IMR-90 (cell line): Measurements from ENCODE around the gene HAX1. TPM values are rescaled to one million over a fixed set of nuclear protein-coding genes. Genes with fewer than 3 reads are reported as not detected.

ENCODE experiments used
- ATAC-seq: fragments of 200-7000 bp; cut with Tn5 transposase; 2 replicates; pipeline ENCODE4 v1.9.1; 2020; ENCODE audit warnings: low read depth, mild to moderate bottlenecking, moderate library complexity
- BruUV-seq: library from RNA; stranded (reverse); fragments of 400-500 nt; replicated peaks from 2 replicates; lab custom pipeline; 2021; lab: Mats Ljungman, UMichigan
- CTCF ChIA-PET: fragments of 300-600 bp; formaldehyde crosslinking; extraction: SDS; loops from one replicate; lab custom pipeline; 2021; ENCODE audit warnings: antibody characterized with exemption; lab: Yijun Ruan, JAX
- POLR2A ChIA-PET: fragments of 300-600 bp; sonication (Branson Sonifier 250); formaldehyde crosslinking; loops from one replicate; lab custom pipeline; 2022; ENCODE audit warnings: antibody characterized with exemption; ENCODE audit not compliant: unreplicated experiment; lab: Charles Lee
- DNase-seq: peaks from one replicate; pipeline ENCODE4 v3.0.0; 2013
- H2AFZ ChIP-seq: replicated peaks from 2 replicates; pipeline ENCODE3; 2013; ENCODE audit warnings: low read length, mild to moderate bottlenecking; ENCODE audit not compliant: poor library complexity
- H2AK5ac ChIP-seq: 2 replicates; pipeline ENCODE4 v1.6.1; 2013; ENCODE audit warnings: low read depth, low read length, inconsistent platforms
- H2AK9ac ChIP-seq: replicated peaks from 2 replicates; pipeline ENCODE3; 2013; ENCODE audit warnings: mild to moderate bottlenecking, low read depth, low read length, moderate library complexity; ENCODE audit not compliant: poor library complexity
- H2BK120ac ChIP-seq: 2 replicates; pipeline ENCODE4 v1.6.1; 2013; ENCODE audit warnings: low read depth, low read length, inconsistent platforms
- H2BK15ac ChIP-seq: 3 replicates; pipeline ENCODE4 v1.6.1; 2013; ENCODE audit warnings: low read depth, low read length, inconsistent platforms
- H2BK20ac ChIP-seq: 2 replicates; pipeline ENCODE4 v1.6.1; 2013; ENCODE audit warnings: low read depth, mild to moderate bottlenecking, inconsistent platforms, low read length, moderate library complexity
- H2BK5ac ChIP-seq: 2 replicates; pipeline ENCODE4 v1.6.1; 2013; ENCODE audit warnings: mild to moderate bottlenecking, low read depth, low read length, inconsistent platforms; ENCODE audit not compliant: poor library complexity, severe bottlenecking
- H3K14ac ChIP-seq: replicated peaks from 2 replicates; pipeline ENCODE4 v1.6.1; 2013; ENCODE audit warnings: low read depth, low read length, inconsistent platforms
- H3K18ac ChIP-seq: 2 replicates; pipeline ENCODE4 v1.6.1; 2013; ENCODE audit warnings: low read depth, low read length, control low read depth
- H3K23ac ChIP-seq: 2 replicates; pipeline ENCODE4 v1.6.1; 2013; ENCODE audit warnings: low read depth, low read length, inconsistent platforms
- H3K27ac ChIP-seq: 2 replicates; pipeline ENCODE4 v1.5.1; 2013; ENCODE audit warnings: mild to moderate bottlenecking, control low read depth, low read length; ENCODE audit not compliant: insufficient read depth
- H3K27me3 ChIP-seq: 2 replicates; pipeline ENCODE4 v1.6.1; 2013; ENCODE audit warnings: low read length; ENCODE audit not compliant: control insufficient read depth, insufficient read depth
- H3K36me3 ChIP-seq: 2 replicates; pipeline ENCODE4 v1.6.1; 2013; ENCODE audit warnings: low read length, mixed read lengths; ENCODE audit not compliant: control insufficient read depth, insufficient read depth
- H3K4ac ChIP-seq: 2 replicates; pipeline ENCODE4 v1.6.1; 2013; ENCODE audit warnings: low read depth, low read length, inconsistent platforms
- H3K4me1 ChIP-seq: 2 replicates; pipeline ENCODE4 v1.6.1; 2013; ENCODE audit warnings: low read length, mixed read lengths; ENCODE audit not compliant: control insufficient read depth, insufficient read depth
- H3K4me2 ChIP-seq: 2 replicates; pipeline ENCODE4 v1.6.1; 2013; ENCODE audit warnings: low read depth, mild to moderate bottlenecking, control low read depth, low read length, moderate library complexity
- H3K4me3 ChIP-seq: 2 replicates; pipeline ENCODE4 v1.5.1; 2013; ENCODE audit warnings: low read depth, mild to moderate bottlenecking, control low read depth, low read length, moderate library complexity; ENCODE audit not compliant: insufficient read depth
- H3K56ac ChIP-seq: 2 replicates; pipeline ENCODE4 v1.6.1; 2013; ENCODE audit warnings: low read length, inconsistent platforms; ENCODE audit not compliant: insufficient read depth; ENCODE audit errors: extremely low read depth
- H3K79me1 ChIP-seq, 2 experiments: 2 replicates each; pipeline ENCODE4 v1.6.1; 2013; ENCODE audit warnings: low read length in 2 of 2, inconsistent platforms in 1 of 2, low read depth in 1 of 2
- H3K9ac ChIP-seq: 2 replicates; pipeline ENCODE4 v1.6.1; 2013; ENCODE audit warnings: low read depth, low read length, control low read depth
- H3K9me1 ChIP-seq: 2 replicates; pipeline ENCODE4 v1.6.1; 2013; ENCODE audit warnings: low read length, inconsistent platforms; ENCODE audit not compliant: insufficient read depth
- H3K9me3 ChIP-seq: 2 replicates; pipeline ENCODE4 v1.6.1; 2013; ENCODE audit warnings: low read length; ENCODE audit not compliant: control insufficient read depth, insufficient read depth
- H4K20me1 ChIP-seq: 2 replicates; pipeline ENCODE4 v1.6.1; 2013; ENCODE audit warnings: low read length, inconsistent platforms; ENCODE audit not compliant: insufficient read depth
- H4K5ac ChIP-seq: 2 replicates; pipeline ENCODE4 v1.6.1; 2013; ENCODE audit warnings: mild to moderate bottlenecking, low read depth, low read length, control low read depth
- H4K8ac ChIP-seq, 2 experiments: 2 replicates each; pipeline ENCODE4 v1.6.1; 2013; ENCODE audit warnings: low read depth in 2 of 2, low read length in 2 of 2, control low read depth in 1 of 2, inconsistent platforms in 1 of 2
- H4K91ac ChIP-seq: 2 replicates; pipeline ENCODE4 v1.6.1; 2013; ENCODE audit warnings: low read depth, low read length, inconsistent platforms; ENCODE audit not compliant: insufficient read depth
- BHLHE40 ChIP-seq: fragments of 150-350 bp; IDR thresholded peaks from 2 replicates; pipeline ENCODE4 v1.6.1; 2016; ENCODE audit warnings: mild to moderate bottlenecking, low read depth, low read length
- ELK1 ChIP-seq: fragments of 150-350 bp; IDR thresholded peaks from 2 replicates; pipeline ENCODE4 v1.6.1; 2016; ENCODE audit warnings: low read depth, mild to moderate bottlenecking, low read length, moderate library complexity, borderline replicate concordance
- NFE2L2 ChIP-seq: fragments of 150-350 bp; IDR thresholded peaks from 2 replicates; pipeline ENCODE4 v1.6.1; 2016; ENCODE audit warnings: low read depth, mild to moderate bottlenecking, low read length
- RFX5 ChIP-seq: IDR thresholded peaks from 2 replicates; pipeline ENCODE4 v1.8.0; 2012; ENCODE audit warnings: low read depth, mild to moderate bottlenecking, low read length, moderate library complexity
- USF2 ChIP-seq: fragments of 150-350 bp; IDR thresholded peaks from 2 replicates; pipeline ENCODE4 v1.6.1; 2017; ENCODE audit warnings: mild to moderate bottlenecking, antibody characterized with exemption, low read length, low read depth
- WGBS, 2 experiments: methylation state at CpG; one replicate each; pipeline versions ENCODE4 v1.1.5 to v1.1.7; 2013; ENCODE audit warnings: missing lambda C conversion rate in 2 of 2; ENCODE audit not compliant: insufficient read length in 1 of 2; ENCODE audit errors: extremely low coverage in 2 of 2; 5-methylcytosine and 5-hydroxymethylcytosine counted together
- dilution Hi-C: fragments of 300-500 bp; cut with HindIII; formaldehyde crosslinking; loops from one replicate; pipeline ENCODE4 v1.14.3; 2018; ENCODE audit warnings: low sequenced_read_pairs; ENCODE audit not compliant: unreplicated experiment
- in situ Hi-C: fragments of 300-500 bp; cut with MboI; formaldehyde crosslinking; loops from 3 replicates; pipeline ENCODE4 v1.14.3; 2019; ENCODE audit warnings: low sequenced_read_pairs, inconsistent platforms, mixed read lengths
- intact Hi-C: fragments of 100-400 bp; cut with micrococcal nuclease; formaldehyde crosslinking; loops from 2 replicates; pipeline ENCODE4 v1.10.0; 2022
- polyA plus RNA-seq, 3 experiments: library from polyadenylated mRNA; depleted of rRNA; stranded (reverse); fragments of >200 nt; gene quantifications; 2 replicates each; pipeline ENCODE4 v1.2.3, GENCODE V29; 2012; ENCODE audit warnings: low replicate concordance in 1 of 3
- total RNA-seq: library from RNA; depleted of rRNA; stranded (reverse); fragments of >200 nt; gene quantifications from 2 replicates; pipeline ENCODE4 v1.2.3, GENCODE V29; 2012

Gene HAX1
- total and polyA plus RNA-seq, 2 of the 4 experiments (the other 2 are of a cell fraction): 117 to 146 TPM

GRCh38 chr1:154316704-154317103 lies 44.3 kb downstream of the HAX1 start:
- H3K4me3 ChIP-seq: no peak overlapping the region
- no peak for ATAC-seq
- no peaks in the 10 kb centered on the region for H3K36me3 ChIP-seq
- H2AK9ac ChIP-seq: no peak overlapping the region
- H3K56ac ChIP-seq: no peak overlapping the region
- H2BK20ac ChIP-seq: no peak overlapping the region
- peaks cover 6% of the 10 kb centered on the region for H3K27me3 ChIP-seq
- BruUV-seq: no TSS peak
- no peak overlapping the region for H3K23ac ChIP-seq
- no peak overlapping the region for H2BK120ac ChIP-seq
- no peak overlapping the region for H4K5ac ChIP-seq
- TF ChIP-seq NFE2L2 (no peak), RFX5 (no peak), USF2 (no peak), BHLHE40 (no peak), ELK1 (no peak)
- no peak overlapping the region for H3K9ac ChIP-seq
- WGBS, 2 experiments: no CpG with 5 or more reads among the region's 1 CpG
- no peak overlapping the region for H3K4me2 ChIP-seq
- no peaks in the 10 kb centered on the region for H3K4me1 ChIP-seq
- H4K8ac ChIP-seq: no peak overlapping the region
- no peak overlapping the region for H2BK5ac ChIP-seq
- H3K27ac ChIP-seq: no peak overlapping the region
- H2BK15ac ChIP-seq: no peak overlapping the region
- intact Hi-C loops: no loop called here
- no peaks in the 10 kb centered on the region for H3K79me1 ChIP-seq
- no peak overlapping the region for H4K91ac ChIP-seq
- no peaks in the 10 kb centered on the region for H3K9me1 ChIP-seq
- no peak overlapping the region for H3K14ac ChIP-seq
- in situ Hi-C loops: no loop called here
- ChIA-PET CTCF (no interaction called here), POLR2A (no interaction called here)
- no peak overlapping the region for H3K4ac ChIP-seq
- dilution Hi-C loops: no loop called here
- H2AK5ac ChIP-seq: no peak overlapping the region
- H3K18ac ChIP-seq: no peak overlapping the region
- H2AFZ ChIP-seq: no peak overlapping the region
- H3K9me3 ChIP-seq: peaks cover 5% of the 10 kb centered on the region
- no peaks in the 10 kb centered on the region for H4K20me1 ChIP-seq
- DNase-seq: no peak
